A549 (cell line): ENCODE data around the gene TTC12.

Experiments used
- CTCF ChIP-seq: fragments of >200 bp; sonication (Bioruptor Twin); formaldehyde crosslinking; IDR thresholded peaks from 3 replicates; pipeline ENCODE4 v1.5.1; 2016
- E2F6 ChIP-seq: IDR thresholded peaks from 2 replicates; pipeline ENCODE4 v1.6.1; 2012; ENCODE audit warnings: low read depth, borderline replicate concordance
- JUN ChIP-seq, 2 experiments: fragments of >200 bp; sonication (Bioruptor Twin); formaldehyde crosslinking; IDR thresholded peaks; 2 replicates in 1 of 2; 3 replicates in 1 of 2; pipeline ENCODE4 v1.6.1; 2016 to 2017
- POLR2A ChIP-seq: IDR thresholded peaks from 2 replicates; pipeline ENCODE4 v1.6.1; 2012; ENCODE audit warnings: mild to moderate bottlenecking, low read length
- REST ChIP-seq: fragments of 200-600 bp; sonication (generic); IDR thresholded peaks from 2 replicates; pipeline ENCODE4 v1.6.1; 2016; ENCODE audit warnings: antibody characterized with exemption, mild to moderate bottlenecking, moderate library complexity
- SREBF2 ChIP-seq: fragments of 450-650 bp; IDR thresholded peaks from 2 replicates; pipeline ENCODE4 v1.6.1; 2014; ENCODE audit warnings: mild to moderate bottlenecking, moderate library complexity

- TF ChIP-seq SREBF2 = no peak
- TF ChIP-seq JUN (IDR thresholded peaks at IDR 0.05) = no peak
- TF ChIP-seq CTCF = no peak
- TF ChIP-seq REST = no peak
- TF ChIP-seq POLR2A = no peak
- no peak for TF ChIP-seq E2F6
Measured at GRCh38 chr11:113273720-113274119, 40.7 kb upstream of the TTC12 start.
